Activated T-helper 1 cell treated with anti-CD3 and anti-CD28 coated beads, Interleukin-2, amount 50 U/mL, for 16 hours (primary cell): ENCODE data around the gene ZNF311.
"Not testable (repeated sequence)": the region's sequence is repeated elsewhere in the genome, so short reads cannot be mapped to it uniquely, and the experiment has no call there.

Experiments used
- DNase-seq, 2 donors: peaks; one replicate each; pipeline ENCODE4 v3.0.0-alpha.2; 2020; ENCODE audit warnings: low read depth in 1 of 2, low spot score in 1 of 2

Gene ZNF311

GRCh38 chr6:28983838-28984237, 21.3 kb downstream of the ZNF311 start:
- DNase-seq: no peak

GRCh38 chr6:28982476-28983266, 22.4 kb downstream of the ZNF311 start:
- DNase-seq: no peak

- peak in 1 of 2 donors; percentile 56 for DNase-seq
Measured at GRCh38 chr6:28981833-28982475, 23.2 kb downstream of the ZNF311 start.

DNA sequence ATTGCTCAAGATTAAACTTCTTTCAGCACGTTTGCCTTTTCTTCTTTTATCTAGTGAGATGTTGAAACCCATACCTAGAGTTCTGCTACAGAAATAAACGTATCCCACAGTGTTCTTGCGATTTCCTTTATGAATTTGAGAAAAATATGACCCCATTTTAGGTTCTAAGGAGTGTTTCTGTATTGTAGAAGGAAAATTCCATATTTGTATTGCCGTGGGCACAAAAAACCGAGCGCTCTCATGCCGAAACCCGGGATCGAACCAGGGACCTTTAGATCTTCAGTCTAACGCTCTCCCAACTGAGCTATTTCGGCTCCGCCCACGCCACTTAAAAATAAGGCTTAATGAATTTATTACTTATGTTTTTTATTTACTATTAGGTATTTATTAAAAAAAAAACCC, 23.7 kb downstream of the ZNF311 start:
- DNase-seq: peak; percentile 51 to 58

DNA sequence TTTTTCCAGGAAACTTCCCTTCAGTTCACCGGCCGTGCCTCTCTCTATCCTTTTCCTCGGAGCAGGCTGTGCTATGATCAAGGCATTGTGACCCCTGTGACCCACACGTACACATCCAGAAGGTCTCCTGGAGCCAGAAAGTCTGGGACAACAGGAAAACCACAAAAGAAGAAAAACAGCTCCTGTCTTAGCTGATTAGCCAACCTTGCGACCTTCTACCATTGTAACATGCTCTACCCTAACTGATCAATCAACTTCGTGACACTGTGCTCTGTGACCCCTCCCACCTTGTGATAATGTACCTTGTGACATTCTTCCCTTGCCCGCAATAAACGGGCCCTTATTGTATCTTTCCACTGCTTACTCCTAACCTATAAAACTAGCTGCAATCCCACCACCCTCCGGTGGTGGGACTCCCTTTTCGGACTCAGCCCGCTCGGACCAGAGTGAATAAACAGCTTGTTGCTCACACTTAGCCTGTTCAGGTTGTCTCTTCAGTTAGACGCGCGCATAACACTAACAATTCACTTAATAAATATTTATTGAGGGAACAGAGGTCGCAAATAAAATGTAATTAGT, 24.2 kb downstream of the ZNF311 start:
- peak in 1 of 2 donors; percentile 22 for DNase-seq

- DNase-seq: no peak
Measured at GRCh38 chr6:28980137-28980851, 24.8 kb downstream of the ZNF311 start.

- no peak for DNase-seq
Measured at GRCh38 chr6:28979679-28980078, 25.4 kb downstream of the ZNF311 start.

DNA sequence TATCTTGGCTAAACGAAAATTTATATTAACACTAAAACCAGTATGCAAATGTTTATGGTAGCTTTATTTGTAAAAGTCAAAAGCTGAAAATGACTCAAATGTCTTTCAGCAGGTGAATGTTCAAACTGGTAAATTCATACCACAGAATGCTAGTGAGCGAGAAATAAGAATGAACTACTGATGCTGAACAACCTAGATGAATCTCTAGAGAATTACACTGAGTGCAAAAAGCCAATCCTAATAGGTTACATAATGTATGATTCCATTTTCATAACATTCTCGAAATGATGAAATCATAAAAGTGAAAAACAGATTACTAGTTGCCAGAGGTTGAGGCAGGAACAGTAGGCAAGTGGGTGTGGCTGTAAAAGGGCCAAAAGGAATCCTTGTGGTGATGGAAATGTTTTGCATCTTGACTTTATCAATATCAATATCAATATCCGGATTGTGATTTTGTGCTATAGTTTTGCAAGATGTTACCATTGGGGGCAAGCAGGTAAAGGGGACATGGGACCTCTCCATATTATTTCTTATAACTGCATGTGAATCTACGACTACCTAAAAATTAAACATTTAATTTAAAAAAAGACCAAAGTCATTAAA, 26.1 kb downstream of the ZNF311 start:
- DNase-seq: no peak

- DNase-seq: no peak
Measured at GRCh38 chr6:28978133-28978491, 27.0 kb downstream of the ZNF311 start.

GRCh38 chr6:28977341-28978132, 27.6 kb downstream of the ZNF311 start:
- no peak for DNase-seq

DNA sequence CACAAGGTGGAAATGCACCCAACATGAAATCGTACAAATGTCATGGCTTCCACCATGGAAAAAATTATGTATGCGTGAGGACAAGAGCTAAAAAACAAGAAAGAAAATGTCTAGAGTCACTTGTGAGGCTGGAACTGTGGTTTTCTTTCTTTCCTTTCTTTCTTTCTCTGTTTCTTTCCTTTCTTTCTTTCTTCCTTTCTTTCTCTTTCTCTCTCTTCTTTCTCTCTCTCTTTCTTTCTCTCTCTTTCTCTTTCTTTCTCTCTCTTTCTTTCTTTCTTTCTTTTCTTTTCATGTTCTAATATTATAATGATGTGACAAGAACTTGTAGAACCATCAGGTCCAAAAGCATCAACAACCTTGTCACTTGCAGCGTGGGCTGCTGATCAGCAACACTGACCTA, 28.4 kb downstream of the ZNF311 start:
- no peak for DNase-seq

- no peak for DNase-seq
Measured at GRCh38 chr6:28974505-28974904, 30.6 kb downstream of the ZNF311 start.

DNA sequence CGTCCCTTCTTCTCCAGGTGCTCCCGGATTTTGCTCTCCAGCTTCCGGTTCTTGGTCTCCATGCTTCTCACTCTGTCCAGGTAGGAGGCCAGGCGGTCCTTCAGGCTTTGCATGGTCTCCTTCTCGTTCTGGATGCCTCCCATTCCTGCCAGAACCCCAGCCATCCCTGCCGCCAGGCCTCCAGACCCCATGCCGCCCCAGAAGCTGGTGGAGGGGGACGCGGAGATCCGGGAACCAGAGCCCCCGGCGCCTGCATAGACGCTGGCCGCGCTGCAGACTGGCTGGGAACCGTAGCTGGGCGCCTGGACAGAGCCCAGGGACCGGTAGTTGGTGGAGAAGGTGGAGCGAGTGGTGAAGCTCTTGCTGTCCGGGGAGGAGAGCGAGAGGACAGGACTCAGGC, 35.1 kb downstream of the ZNF311 start:
- DNase-seq: not testable (repeated sequence)

- no peak for DNase-seq
Measured at GRCh38 chr6:28969129-28969528, 36.0 kb downstream of the ZNF311 start.

DNA sequence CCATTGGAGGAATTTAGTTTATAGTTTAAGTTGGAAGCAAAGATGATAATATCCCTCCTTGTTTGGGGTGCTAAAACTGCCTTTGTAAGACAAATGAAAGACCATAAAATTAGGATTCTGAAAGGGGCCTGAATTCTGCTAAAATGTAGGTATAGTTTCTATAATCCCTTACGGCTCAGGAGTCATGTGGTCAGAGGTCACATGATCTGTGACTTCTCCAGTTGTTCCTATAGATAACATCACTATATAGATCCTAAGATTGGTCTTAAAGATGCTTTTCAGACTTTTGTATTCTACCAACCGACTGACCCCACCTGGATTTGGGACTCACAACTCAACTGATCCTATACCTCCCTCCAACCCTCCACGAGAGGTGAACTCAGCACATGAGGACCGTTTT, 36.6 kb downstream of the ZNF311 start:
- no peak for DNase-seq

DNA sequence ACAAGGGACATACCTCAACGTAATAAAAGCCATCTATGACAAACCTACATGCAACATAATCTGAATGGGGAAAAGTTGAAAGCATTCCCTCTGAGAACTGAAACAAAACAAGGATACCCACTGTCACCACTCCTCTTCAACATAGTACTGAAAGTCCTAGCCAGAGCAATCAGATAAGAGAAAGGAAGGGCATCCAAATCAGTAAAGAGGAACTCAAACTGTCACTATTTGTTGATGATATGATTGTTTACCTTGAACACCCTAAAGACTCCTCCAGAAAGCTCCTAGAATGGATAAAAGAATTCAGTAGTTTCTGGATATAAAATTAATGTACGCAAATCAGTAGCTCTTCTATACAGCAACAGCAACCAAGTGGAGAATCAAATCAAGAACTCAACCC, 39.4 kb downstream of the ZNF311 start:
- DNase-seq: no peak

DNA sequence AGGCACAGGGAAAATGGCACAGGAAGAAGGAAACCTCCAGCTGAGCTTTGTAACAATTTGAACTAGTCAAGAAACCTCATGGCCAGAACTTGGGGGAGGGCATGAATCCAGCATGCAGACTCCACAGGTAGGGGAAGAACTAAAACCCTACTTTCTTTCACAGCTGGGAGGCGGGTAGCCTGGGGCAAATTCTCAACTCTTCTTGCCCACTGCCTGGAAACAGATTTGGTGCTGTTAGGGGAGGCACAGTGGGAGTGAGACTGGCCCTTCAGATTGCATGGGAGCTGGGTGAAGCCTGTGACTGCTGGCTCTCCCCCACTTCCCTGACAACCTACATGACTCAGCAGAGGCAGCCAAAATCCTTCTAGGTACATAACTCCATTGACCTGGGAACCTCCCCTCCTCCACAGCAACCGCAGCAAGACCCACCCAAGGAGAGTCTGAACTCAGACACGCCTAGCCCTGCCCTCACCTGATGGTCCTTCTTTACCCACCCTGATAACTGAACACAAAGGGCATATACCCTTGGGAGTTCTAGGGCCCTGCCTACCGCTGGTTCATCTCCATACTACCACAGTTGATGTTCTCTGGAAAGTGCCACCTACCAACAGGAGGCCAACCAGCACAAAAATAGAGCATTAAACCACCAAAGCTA, 44.1 kb downstream of the ZNF311 start:
- no peak for DNase-seq

DNA sequence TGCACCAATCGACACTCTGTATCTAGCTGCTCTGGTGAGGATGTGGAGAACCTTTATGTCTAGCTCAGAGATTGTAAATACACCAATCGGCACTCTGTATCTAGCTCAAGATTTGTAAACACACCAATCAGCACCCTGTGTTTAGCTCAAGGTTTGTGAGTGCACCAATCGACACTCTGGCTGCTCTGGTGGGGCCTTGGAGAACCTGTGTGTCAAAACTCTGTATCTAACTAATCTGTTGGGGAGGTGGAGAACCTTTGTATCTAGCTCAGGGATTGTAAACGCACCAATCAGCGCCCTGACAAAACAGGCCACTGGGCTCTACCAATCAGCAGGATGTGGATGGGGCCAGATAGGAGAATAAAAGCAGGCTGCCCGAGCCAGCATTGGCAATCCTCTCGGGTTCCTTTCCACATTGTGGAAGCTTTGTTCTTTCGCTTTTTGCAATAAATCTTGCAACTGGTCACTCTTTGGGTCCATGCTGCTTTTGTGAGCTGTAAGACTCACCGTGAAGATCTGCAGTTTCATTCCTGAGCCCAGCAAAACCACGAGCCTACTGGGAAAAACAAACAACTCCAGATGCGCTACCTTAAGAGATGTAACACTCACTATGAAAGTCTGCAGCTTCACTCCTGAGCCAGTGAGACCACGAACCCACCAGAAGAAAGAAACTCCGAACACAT, 46.4 kb downstream of the ZNF311 start:
- not testable (repeated sequence) for DNase-seq

- DNase-seq: not testable (repeated sequence)
Measured at GRCh38 chr6:28957795-28958314, 47.3 kb downstream of the ZNF311 start.
